Hepatic stellate cell (primary cell): ENCODE measurements around the gene HCN1.

ENCODE experiments used
- DNase-seq: peaks from one replicate; pipeline ENCODE4 v3.0.0; 2011; ENCODE audit warnings: low spot score

Gene HCN1

GRCh38 chr5:45281081-45281480 lies 415.1 kb downstream of the HCN1 start:
- no peak for DNase-seq

GRCh38 chr5:45279109-45279508 lies 417.1 kb downstream of the HCN1 start:
- no peak for DNase-seq

GRCh38 chr5:45277860-45278259 lies 418.3 kb downstream of the HCN1 start:
- no peak for DNase-seq

GRCh38 chr5:45274241-45274640 lies 421.9 kb downstream of the HCN1 start:
- no peak for DNase-seq

GRCh38 chr5:45271626-45272025 lies 424.6 kb downstream of the HCN1 start:
- DNase-seq, result no peak

- DNase-seq, result no peak
Observed at GRCh38 chr5:45264447-45264846, 431.7 kb downstream of the HCN1 start.

GRCh38 chr5:45262061-45262590 lies 434.1 kb downstream of the HCN1 start:
- no peak for DNase-seq

GRCh38 chr5:45261125-45261524 lies 435.1 kb downstream of the HCN1 start:
- no peak for DNase-seq

GRCh38 chr5:45260292-45260691 lies 435.9 kb downstream of the HCN1 start:
- DNase-seq, result no peak

GRCh38 chr5:45252978-45253377 lies 443.2 kb downstream of the HCN1 start:
- no peak for DNase-seq

- no peak for DNase-seq
Observed at GRCh38 chr5:45252541-45252940, 443.6 kb downstream of the HCN1 start.

- DNase-seq, result no peak
Observed at GRCh38 chr5:45225571-45226031, 470.6 kb downstream of the HCN1 start.

GRCh38 chr5:45205403-45205961 lies 490.7 kb downstream of the HCN1 start:
- no peak for DNase-seq
